HG02973 (cell line): ENCODE results near the gene DDX42.
"Not testable (repeated sequence)": the region's sequence is repeated elsewhere in the genome, so short reads cannot be mapped to it uniquely, and the experiment has no call there.

ENCODE experiments used
- ATAC-seq: cut with Tn5 transposase; IDR thresholded peaks from one replicate; pipeline ENCODE4 v1.9.1; 2021; ENCODE audit warnings: moderate library complexity; ENCODE audit not compliant: unreplicated experiment

DDX42 gene

GRCh38 chr17:63780507-63780906, 6.5 kb downstream of the DDX42 start:
- ATAC-seq = no peak

GRCh38 chr17:63780928-63781327, 7.0 kb downstream of the DDX42 start:
- ATAC-seq = no peak

GRCh38 chr17:63783522-63783921, 9.6 kb downstream of the DDX42 start:
- no peak for ATAC-seq

GRCh38 chr17:63785556-63785955, 11.6 kb downstream of the DDX42 start:
- no peak for ATAC-seq

GRCh38 chr17:63786117-63786516, 12.1 kb downstream of the DDX42 start:
- ATAC-seq = no peak

GRCh38 chr17:63786971-63787711, 13.2 kb downstream of the DDX42 start:
- ATAC-seq = no peak

GRCh38 chr17:63790057-63790456, 16.1 kb downstream of the DDX42 start:
- no peak for ATAC-seq

GRCh38 chr17:63792055-63792729, 18.2 kb downstream of the DDX42 start:
- ATAC-seq = no peak

- not testable (repeated sequence) for ATAC-seq
Measured at GRCh38 chr17:63796375-63796774, 22.4 kb downstream of the DDX42 start.

GRCh38 chr17:63798572-63799106, 24.7 kb downstream of the DDX42 start:
- no peak for ATAC-seq

GRCh38 chr17:63800783-63801182, 26.8 kb downstream of the DDX42 start:
- no peak for ATAC-seq

GRCh38 chr17:63804328-63804727, 30.4 kb downstream of the DDX42 start:
- no peak for ATAC-seq

GRCh38 chr17:63805591-63805990, 31.6 kb downstream of the DDX42 start:
- no peak for ATAC-seq

GRCh38 chr17:63809970-63810369, 36.0 kb downstream of the DDX42 start:
- ATAC-seq = no peak

- ATAC-seq = no peak
Measured at GRCh38 chr17:63816123-63816522, 42.2 kb downstream of the DDX42 start.

GRCh38 chr17:63816669-63817068, 42.7 kb downstream of the DDX42 start:
- ATAC-seq = no peak

GRCh38 chr17:63817736-63818385, 43.9 kb downstream of the DDX42 start:
- no peak for ATAC-seq

GRCh38 chr17:63819131-63819530, 45.2 kb downstream of the DDX42 start:
- no peak for ATAC-seq

GRCh38 chr17:63819585-63820537, 45.9 kb downstream of the DDX42 start:
- ATAC-seq = no peak

GRCh38 chr17:63820963-63821561, 47.1 kb downstream of the DDX42 start:
- no peak for ATAC-seq
